WTC11 (cell line): ENCODE results near the gene SGMS1.

Experiments
- CTCF ChIP-seq: fragments of 200-600 bp; IDR thresholded peaks from 2 replicates; pipeline ENCODE4 v1.8.0; 2022; ENCODE audit warnings: antibody characterized with exemption
- ZNF232 ChIP-seq: sonication (generic); formaldehyde crosslinking; IDR thresholded peaks from 2 replicates; pipeline ENCODE4 v1.8.0; 2022; ENCODE audit warnings: mild to moderate bottlenecking, missing genetic modification reagents
- ZNF532 ChIP-seq: fragments of 250-450 bp; sonication (Bioruptor Pico); IDR thresholded peaks from 2 replicates; pipeline ENCODE4 v1.9.0; 2021; ENCODE audit warnings: mild to moderate bottlenecking, borderline replicate concordance

DNA sequence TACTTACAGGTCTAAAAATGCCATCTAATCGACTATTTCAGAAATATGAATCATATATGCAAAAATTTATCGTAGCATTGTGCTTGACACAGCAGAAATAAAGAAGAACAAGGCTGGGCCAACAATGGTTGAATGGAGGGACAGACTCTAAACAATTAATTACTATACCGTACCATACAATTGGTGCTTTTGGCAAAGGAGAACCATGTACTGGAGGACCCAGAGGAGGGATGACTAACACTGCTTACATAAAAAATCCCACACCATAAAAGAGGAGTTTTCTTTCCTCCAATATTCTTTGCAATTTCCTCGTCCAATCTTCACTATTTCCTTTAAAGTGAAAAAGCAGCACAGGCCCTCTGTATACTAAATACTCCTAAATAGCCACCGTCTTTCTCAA is 94.1 kb downstream of the SGMS1 start:
- no peak for TF ChIP-seq ZNF532 (CRISPR knock-in tag)
- no peak for TF ChIP-seq CTCF
- TF ChIP-seq ZNF232, result no peak
